HCT116 (cell line): ENCODE measurements around the gene PDCL2. TPM values are rescaled to one million over a fixed set of nuclear protein-coding genes. Genes with fewer than 3 reads are reported as not detected.

ENCODE experiments used
- ATAC-seq: fragments of 200-7000 bp; cut with Tn5 transposase; 2 replicates; pipeline ENCODE4 v1.9.1; 2020; ENCODE audit warnings: mild to moderate bottlenecking, moderate library complexity
- BruUV-seq: library from RNA; stranded (reverse); fragments of 400-500 nt; replicated peaks from 2 replicates; lab custom pipeline; 2021; lab: Mats Ljungman, UMichigan
- CTCF ChIA-PET: fragments of 300-600 bp; sonication (Branson Sonifier 250); formaldehyde crosslinking; loops from one replicate; lab custom pipeline; 2021; ENCODE audit warnings: antibody characterized with exemption; lab: Charles Lee
- POLR2A ChIA-PET: fragments of 300-600, 350-600 bp; sonication (Branson Sonifier 250); formaldehyde crosslinking; loops from one replicate; lab custom pipeline; 2021; ENCODE audit warnings: antibody characterized with exemption; lab: Charles Lee
- RAD21 ChIA-PET, 2 experiments: fragments of 300-600 bp; sonication (Branson Sonifier 250); formaldehyde crosslinking; loops; one replicate each; lab custom pipeline; 2023; ENCODE audit warnings: low total read pairs in 2 of 2; ENCODE audit not compliant: uncharacterized antibody in 2 of 2, unreplicated experiment in 2 of 2, low non-redundant PET in 1 of 2; lab: Charles Lee
- DNase-seq: peaks from one replicate; pipeline ENCODE4 v3.0.0-alpha.2; 2010; ENCODE audit warnings: low read depth, low spot score
- H2AFZ ChIP-seq: fragments of 200-600 bp; shearing (Covaris generic), sonication (generic); 2 replicates; pipeline ENCODE4 v1.6.1; 2017; ENCODE audit warnings: low read depth, mixed run types, mixed read lengths, antibody characterized with exemption, low read length; ENCODE audit not compliant: poor library complexity, severe bottlenecking
- H3K27ac ChIP-seq: 2 replicates; pipeline ENCODE4 v1.5.1; 2012; ENCODE audit warnings: low read depth, low read length
- H3K27me3 ChIP-seq: fragments of 200-600 bp; sonication (generic); 2 replicates; pipeline ENCODE4 v1.6.1; 2016; ENCODE audit warnings: mixed run types, low read length, mixed read lengths; ENCODE audit not compliant: insufficient read depth
- H3K36me3 ChIP-seq, 2 experiments: fragments of 200-500 bp in 1 of 2; fragments of 200-600 bp in 1 of 2; sonication (Bioruptor generic) in 1 of 2; sonication (generic) in 1 of 2; 2 replicates each; pipeline versions ENCODE4 v1.5.1 to v1.6.1; 2014 to 2016; ENCODE audit warnings: low read length in 2 of 2, inconsistent platforms in 1 of 2, mixed read lengths in 1 of 2, mixed run types in 1 of 2; ENCODE audit not compliant: insufficient read depth in 2 of 2, control insufficient read depth in 1 of 2
- H3K4me1 ChIP-seq, 2 experiments: fragments of 200-600 bp in 1 of 2; sonication (generic) in 1 of 2; 2 replicates each; pipeline versions ENCODE4 v1.5.1 to v1.6.1; 2012 to 2017; ENCODE audit warnings: low read length in 2 of 2, inconsistent platforms in 1 of 2, mild to moderate bottlenecking in 1 of 2, mixed read lengths in 1 of 2, mixed run types in 1 of 2, moderate library complexity in 1 of 2; ENCODE audit not compliant: insufficient read depth in 2 of 2, control insufficient read depth in 1 of 2
- H3K4me2 ChIP-seq: fragments of 200-600 bp; sonication (generic); 2 replicates; pipeline ENCODE4 v1.6.1; 2017; ENCODE audit warnings: mixed run types, low read length, mixed read lengths
- H3K4me3 ChIP-seq, 2 experiments: fragments of 200-600 bp in 1 of 2; sonication (generic) in 1 of 2; replicated peaks in 1 of 2; 2 replicates each; pipeline ENCODE4 v1.5.1; 2011 to 2016; ENCODE audit warnings: low read length in 2 of 2, control low read depth in 1 of 2, low read depth in 1 of 2, mild to moderate bottlenecking in 1 of 2, mixed read lengths in 1 of 2, mixed run types in 1 of 2
- H3K79me2 ChIP-seq: fragments of 200-600 bp; sonication (generic); 2 replicates; pipeline ENCODE4 v1.6.1; 2017; ENCODE audit warnings: mild to moderate bottlenecking, mixed run types, low read length, moderate library complexity, mixed read lengths; ENCODE audit not compliant: insufficient read depth
- H3K9ac ChIP-seq: fragments of 200-600 bp; sonication (generic); 2 replicates; pipeline ENCODE4 v1.6.1; 2016; ENCODE audit warnings: low read length, mixed read lengths
- H3K9me2 ChIP-seq: fragments of 200-600 bp; sonication (generic), shearing (Covaris generic); 2 replicates; pipeline ENCODE4 v1.6.1; 2017; ENCODE audit warnings: mixed run types, mild to moderate bottlenecking, moderate library complexity; ENCODE audit not compliant: insufficient read depth
- H3K9me3 ChIP-seq, 2 experiments: fragments of 200-500 bp in 1 of 2; fragments of 200-600 bp in 1 of 2; sonication (Bioruptor generic) in 1 of 2; sonication (generic) in 1 of 2; 2 replicates each; pipeline ENCODE4 v1.6.1; 2014 to 2017; ENCODE audit warnings: low read length in 2 of 2, mixed read lengths in 2 of 2, inconsistent platforms in 1 of 2, low read depth in 1 of 2, mild to moderate bottlenecking in 1 of 2, mixed run types in 1 of 2, moderate library complexity in 1 of 2; ENCODE audit not compliant: control insufficient read depth in 1 of 2, insufficient read depth in 1 of 2
- H4K20me1 ChIP-seq: fragments of 200-600 bp; sonication (generic), shearing (Covaris generic); 2 replicates; pipeline ENCODE4 v1.6.1; 2017; ENCODE audit warnings: mixed run types, mild to moderate bottlenecking, moderate library complexity; ENCODE audit not compliant: insufficient read depth
- CEBPB ChIP-seq: IDR thresholded peaks from 2 replicates; pipeline ENCODE4 v1.6.1; 2012; ENCODE audit warnings: low read depth
- EGR1 ChIP-seq: IDR thresholded peaks from 2 replicates; pipeline ENCODE4 v1.6.1; 2012; ENCODE audit warnings: low read depth
- ELF1 ChIP-seq: IDR thresholded peaks from 2 replicates; pipeline ENCODE4 v1.6.1; 2012; ENCODE audit warnings: low read depth, borderline replicate concordance
- EZH2 ChIP-seq: fragments of 200-600 bp; sonication (generic); IDR thresholded peaks from 2 replicates; pipeline ENCODE4 v1.6.1; 2017; ENCODE audit warnings: antibody characterized with exemption, mixed run types
- EZH2phosphoT487 ChIP-seq: fragments of 200-600 bp; IDR thresholded peaks from 2 replicates; pipeline ENCODE4 v1.6.1; 2018; ENCODE audit warnings: antibody characterized with exemption, borderline replicate concordance
- FOSL1 ChIP-seq: IDR thresholded peaks from 2 replicates; pipeline ENCODE4 v1.6.1; 2012; ENCODE audit warnings: low read depth
- JUND ChIP-seq: IDR thresholded peaks from 2 replicates; pipeline ENCODE4 v1.6.1; 2012
- MAX ChIP-seq: IDR thresholded peaks from 2 replicates; pipeline ENCODE4 v1.6.1; 2012
- POLR2A ChIP-seq: IDR thresholded peaks from 2 replicates; pipeline ENCODE4 v1.7.0; 2011; ENCODE audit warnings: borderline replicate concordance; ENCODE audit not compliant: insufficient read depth, insufficient read length; ENCODE audit errors: extremely low read depth
- POLR2AphosphoS5 ChIP-seq: IDR thresholded peaks from 2 replicates; pipeline ENCODE4 v1.6.1; 2011; ENCODE audit warnings: mild to moderate bottlenecking, low read depth, low read length, moderate library complexity
- REST ChIP-seq: IDR thresholded peaks from 2 replicates; pipeline ENCODE4 v1.6.1; 2012; ENCODE audit warnings: low read depth
- SP1 ChIP-seq: IDR thresholded peaks from 2 replicates; pipeline ENCODE4 v1.6.1; 2012; ENCODE audit warnings: low read depth
- SRF ChIP-seq: IDR thresholded peaks from 2 replicates; pipeline ENCODE4 v1.6.1; 2012; ENCODE audit warnings: low read depth
- ZNF274 ChIP-seq: fragments of 200-500 bp; sonication (Bioruptor generic); IDR thresholded peaks from 2 replicates; pipeline ENCODE4 v1.6.1; 2014; ENCODE audit warnings: mild to moderate bottlenecking, low read depth, low read length, inconsistent platforms
- intact Hi-C: fragments of 100-400 bp; cut with micrococcal nuclease; formaldehyde crosslinking; loops from 2 replicates; pipeline ENCODE4 v1.10.0; 2022
- total RNA-seq: library from RNA; stranded (reverse); gene quantifications from one replicate; pipeline ENCODE4 v1.2.1, GENCODE V29; 2021; ENCODE audit not compliant: unreplicated experiment

PDCL2 gene
- total RNA-seq, 1 experiment from 2014 or later: 0.47 TPM

DNA sequence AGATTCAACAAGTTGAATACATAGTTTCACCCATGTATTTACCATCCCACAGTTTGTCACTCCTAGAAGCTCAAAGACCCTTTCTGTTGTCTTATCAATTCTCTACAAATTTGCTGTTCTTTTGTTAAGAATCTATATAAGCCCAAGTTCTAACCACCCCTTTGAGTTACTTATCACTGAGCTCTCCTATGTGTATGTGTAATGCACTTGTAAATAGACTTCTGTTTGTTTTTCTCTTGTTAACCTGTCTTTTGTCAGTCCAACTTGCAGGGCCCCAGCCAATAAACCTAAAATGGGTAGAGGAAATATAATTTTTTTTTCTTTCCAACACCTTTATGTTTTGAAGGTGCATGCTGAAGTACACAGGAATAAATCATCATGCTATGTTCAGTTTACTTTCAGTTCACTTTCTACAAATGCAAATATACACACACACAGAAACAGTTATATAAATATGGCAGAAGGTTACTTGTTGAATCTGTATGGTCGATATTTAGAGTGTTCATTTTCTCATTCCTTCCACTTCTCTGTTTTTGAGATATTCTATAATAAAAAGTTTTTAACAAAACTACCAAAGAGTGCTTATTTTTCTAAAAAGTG is 23.0 kb downstream of the PDCL2 start:
- Histone ChIP-seq H3K27ac (no peak overlapping the region), H4K20me1 (no peaks in the 10 kb centered on the region), H3K9ac (no peak overlapping the region), H3K36me3 (no peaks in the 10 kb centered on the region), H3K9me3 (no peaks in the 10 kb centered on the region), H3K4me3 (no peak overlapping the region), H2AFZ (no peak overlapping the region), H3K27me3 (no peaks in the 10 kb centered on the region), H3K79me2 (no peaks in the 10 kb centered on the region), H3K4me2 (no peak overlapping the region), H3K4me1 (no peaks in the 10 kb centered on the region), H3K9me2 (no peaks in the 10 kb centered on the region)
- ChIA-PET CTCF (no interaction called here), RAD21 (no interaction called here), POLR2A (no interaction called here)
- no peak for ATAC-seq
- TF ChIP-seq EGR1 (no peak), EZH2phosphoT487 (no peak), POLR2AphosphoS5 (no peak), FOSL1 (no peak), REST (no peak), JUND (no peak), POLR2A (no peak), ELF1 (no peak), EZH2 (no peak), MAX (no peak), SRF (no peak), SP1 (no peak), ZNF274 (no peak), CEBPB (no peak)
- intact Hi-C loops: no loop called here
- no peak for DNase-seq
- BruUV-seq: no TSS peak
